A549 (cell line): ENCODE measurements around the gene CEBPZ. TPM values are rescaled to one million over a fixed set of nuclear protein-coding genes. Genes with fewer than 3 reads are reported as not detected.
A peak's percentile ranks its signal among the peaks of the same experiment; 100 is the strongest.

Experiments
- ATAC-seq, 2 experiments: fragments of 200-7000 bp in 1 of 2; fragments of >200 bp in 1 of 2; cut with Nextera tagmentation in 1 of 2; cut with Tn5 transposase in 1 of 2; 3 replicates each; pipeline versions ENCODE4 v1.8.0 to v1.9.1; 2018 to 2020; ENCODE audit warnings: mild to moderate bottlenecking in 1 of 2, moderate library complexity in 1 of 2
- CTCF ChIA-PET: fragments of 300-600 bp; sonication (Branson Sonifier 250); formaldehyde crosslinking; extraction: SDS; loops from one replicate; lab custom pipeline; 2021; ENCODE audit warnings: antibody characterized with exemption, inconsistent platforms; lab: Yijun Ruan, JAX
- POLR2A ChIA-PET: fragments of 350-600 bp; formaldehyde crosslinking; extraction: SDS; loops from one replicate; lab custom pipeline; 2021; ENCODE audit warnings: antibody characterized with exemption, inconsistent platforms; lab: Yijun Ruan, JAX
- DNase-seq, 2 experiments: peaks; one replicate each; pipeline versions ENCODE4 v3.0.0 to v3.0.0-alpha.2; 2011 to 2016; ENCODE audit warnings: low read depth in 1 of 2, low spot score in 1 of 2
- FAIRE-seq: peaks from 2 replicates; lab custom pipeline; 2011; peaks lifted over from hg19 to GRCh38; lab: Jason Lieb, UNC
- H3K27ac ChIP-seq, 2 experiments: fragments of >200 bp; sonication (Bioruptor Twin); formaldehyde crosslinking; 3 replicates each; pipeline ENCODE4 v1.5.1; 2016 to 2017
- H3K4me1 ChIP-seq: fragments of >200 bp; sonication (Bioruptor Twin); formaldehyde crosslinking; 3 replicates; pipeline ENCODE4 v1.6.1; 2016
- H3K4me2 ChIP-seq: fragments of >200 bp; sonication (Bioruptor Twin); formaldehyde crosslinking; 3 replicates; pipeline ENCODE4 v1.6.1; 2016
- H3K4me3 ChIP-seq: fragments of >200 bp; sonication (Bioruptor Twin); formaldehyde crosslinking; 3 replicates; pipeline ENCODE4 v1.5.1; 2016
- H3K9me3 ChIP-seq: fragments of >200 bp; sonication (Bioruptor Twin); formaldehyde crosslinking; 3 replicates; pipeline ENCODE4 v1.6.1; 2016
- BHLHE40 ChIP-seq: IDR thresholded peaks from 2 replicates; pipeline ENCODE4 v1.6.1; 2012; ENCODE audit warnings: low read depth, low read length, inconsistent platforms
- CHD4 ChIP-seq: fragments of 200-600 bp; sonication (generic); IDR thresholded peaks from 2 replicates; pipeline ENCODE4 v1.6.1; 2016; ENCODE audit warnings: antibody characterized with exemption, mild to moderate bottlenecking, borderline replicate concordance
- EHF ChIP-seq: fragments of 250-450 bp; sonication (Bioruptor Pico); IDR thresholded peaks from 2 replicates; pipeline ENCODE4 v1.5.0; 2020; ENCODE audit warnings: mild to moderate bottlenecking
- ELK1 ChIP-seq: fragments of 150-350 bp; IDR thresholded peaks from 2 replicates; pipeline ENCODE4 v1.6.1; 2014; ENCODE audit warnings: low read depth, mild to moderate bottlenecking, low read length
- HOXB13 ChIP-seq: fragments of 250-450 bp; sonication (Bioruptor Pico); IDR thresholded peaks from 2 replicates; pipeline ENCODE4 v1.5.0; 2020; ENCODE audit warnings: low read depth, mild to moderate bottlenecking, moderate library complexity
- HOXB5 ChIP-seq: fragments of 250-450 bp; sonication (Bioruptor Pico); IDR thresholded peaks from 2 replicates; pipeline ENCODE4 v1.5.0; 2020; ENCODE audit warnings: mild to moderate bottlenecking, moderate library complexity
- NR3C1 ChIP-seq: fragments of >200 bp; sonication (Bioruptor Twin); formaldehyde crosslinking; IDR thresholded peaks from 3 replicates; pipeline ENCODE4 v1.6.1; 2017
- RAD21 ChIP-seq, 2 experiments: fragments of >200 bp in 1 of 2; sonication (Bioruptor Twin) in 1 of 2; formaldehyde crosslinking in 1 of 2; IDR thresholded peaks in 1 of 2; conservative IDR thresholded peaks in 1 of 2; 2 replicates in 1 of 2; 3 replicates in 1 of 2; pipeline ENCODE4 v1.6.1; 2012 to 2018; ENCODE audit warnings: inconsistent platforms in 1 of 2
- RNF2 ChIP-seq: fragments of 200-600 bp; sonication (generic); IDR thresholded peaks from 2 replicates; pipeline ENCODE4 v1.6.1; 2016; ENCODE audit warnings: low read depth, mild to moderate bottlenecking, antibody characterized with exemption, moderate library complexity, borderline replicate concordance
- TFCP2L1 ChIP-seq: fragments of 250-450 bp; sonication (Bioruptor Pico); IDR thresholded peaks from 2 replicates; pipeline ENCODE4 v1.5.0; 2021; ENCODE audit warnings: mild to moderate bottlenecking
- TP53 ChIP-seq: fragments of 250-450 bp; sonication (Bioruptor Pico); IDR thresholded peaks from 2 replicates; pipeline ENCODE4 v1.5.0; 2021; ENCODE audit warnings: mild to moderate bottlenecking, moderate library complexity
- USF2 ChIP-seq: fragments of 450-650 bp; IDR thresholded peaks from 2 replicates; pipeline ENCODE4 v1.6.1; 2014; ENCODE audit warnings: antibody characterized with exemption
- ZSCAN20 ChIP-seq: fragments of 250-450 bp; sonication (Bioruptor Pico); IDR thresholded peaks from 2 replicates; pipeline ENCODE4 v1.8.0; 2022; ENCODE audit warnings: mild to moderate bottlenecking, moderate library complexity
- WGBS: methylation state at CpG from one replicate; pipeline ENCODE4 v1.1.6; 2017; ENCODE audit errors: missing lambda C conversion rate; 5-methylcytosine and 5-hydroxymethylcytosine counted together
- polyA plus RNA-seq, 4 experiments: library from polyadenylated mRNA; depleted of rRNA in 3 of 4; stranded (reverse); fragments of >200 nt; fragmentation: RNase III in 1 of 4; extraction: RNeasy Plus Mini Kit Qiagen cat#74134 plus additional on column Dnase treatment in 1 of 4; gene quantifications; 2 replicates in 3 of 4; 3 replicates in 1 of 4; pipeline ENCODE4 v1.2.3, GENCODE V29; 2011 to 2017

Gene CEBPZ
- polyA plus RNA-seq, 2 of the 4 experiments (the other 2 are of a cell fraction) = 70.9 to 71.5 TPM

- TF ChIP-seq RNF2 (no peak), TP53 (CRISPR knock-in tag) (no peak)
These were observed 50.8 kb downstream of the CEBPZ start (continued) for GRCh38 chr2:37180640-37181039.

GRCh38 chr2:37180006-37180639, 51.3 kb downstream of the CEBPZ start:
- Histone ChIP-seq H3K4me1 (0 out of 3 replicates have a peak, but pooled peaks cover 3% of the 10 kb centered on the region), H3K4me3 (no peak overlapping the region), H3K27ac (no peak overlapping the region), H3K9me3 (no peaks in the 10 kb centered on the region), H3K4me2 (no peak overlapping the region)
- WGBS = 58% methylated on average over 4 of the region's 4 CpGs
- TF ChIP-seq TFCP2L1 (CRISPR knock-in tag) (no peak), HOXB13 (CRISPR knock-in tag) (no peak), RAD21 (conservative IDR thresholded peaks at IDR 0.05 in 1 of 2, IDR thresholded peaks at IDR 0.05 in 1 of 2) (peak in 1 of 2 experiments; percentile 30; a peak in 1 of 5 replicates)
- FAIRE-seq (peak; percentile 23), ATAC-seq (peak in 1 of 2 experiments; percentile 23; a peak in 1 of 6 replicates), DNase-seq (no peak)
- ChIA-PET POLR2A (no interaction called here), CTCF (interaction anchor here (1.2 to 2.6 kb wide), 3 partner anchors 11 to 48 kb away, joined by 3 to 19 read pairs (median 11); no protein-coding TSS in a partner anchor)

DNA sequence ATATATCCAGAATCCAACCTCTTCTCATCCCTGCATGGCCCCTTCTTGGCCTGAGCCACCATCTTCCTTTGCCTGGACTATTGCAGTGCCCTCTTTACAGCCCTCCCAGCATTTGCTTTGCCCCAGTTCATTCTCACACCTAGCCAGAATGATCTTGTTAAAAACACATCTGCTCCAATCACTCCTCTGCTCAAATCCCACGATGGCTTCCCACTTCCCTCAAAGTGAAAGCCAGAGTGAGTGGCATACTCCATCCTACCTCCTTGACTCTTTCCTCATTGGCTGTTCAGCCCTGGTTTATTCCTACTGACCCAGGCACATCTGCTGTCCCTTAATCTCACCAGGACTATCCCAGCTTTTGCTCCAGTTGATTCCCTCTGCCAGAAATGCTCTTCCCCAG, 57.7 kb downstream of the CEBPZ start:
- 39% methylated on average over 1 of the region's 1 CpG for WGBS
- H3K27ac ChIP-seq = no peak overlapping the region
- no peak for TF ChIP-seq HOXB5 (CRISPR knock-in tag)
- TF ChIP-seq ZSCAN20 (CRISPR knock-in tag) = no peak
- TF ChIP-seq, all 56 proteins: peak for 0
- DNase-seq = no peak
- no peaks in the 10 kb centered on the region for H3K9me3 ChIP-seq
- H3K4me3 ChIP-seq = no peak overlapping the region
- peak in 1 of 2 experiments; percentile 21; a peak in 1 of 6 replicates for ATAC-seq
- ChIA-PET POLR2A (no interaction called here), CTCF (interaction anchor here (0.6 kb wide), 1 partner anchor 436 kb away, joined by 6 read pairs; no protein-coding TSS in a partner anchor)
- no peak for FAIRE-seq
- no peak overlapping the region for H3K4me2 ChIP-seq
- no peaks in the 10 kb centered on the region for H3K4me1 ChIP-seq

DNA sequence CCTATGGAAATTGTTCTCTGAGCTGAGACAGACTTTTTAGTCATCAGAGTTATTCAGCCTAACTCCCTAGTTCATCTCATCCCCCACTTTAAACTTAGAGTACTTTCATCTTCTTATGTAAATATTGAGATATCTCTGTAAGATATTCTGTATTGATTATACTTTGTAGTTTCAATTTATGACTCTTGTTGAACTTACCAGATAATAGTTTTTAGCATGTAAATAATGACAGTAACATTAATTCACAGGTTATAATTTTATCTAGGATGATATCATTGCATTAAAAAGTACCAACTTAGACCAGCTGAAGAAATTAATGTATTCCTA, 59.8 kb downstream of the CEBPZ start:
- POLR2A ChIA-PET = no interaction called here
- Histone ChIP-seq H3K4me2 (no peak overlapping the region), H3K9me3 (0 out of 3 replicates have a peak, but pooled peaks cover 4% of the 10 kb centered on the region), H3K4me1 (peaks cover 10% of the 10 kb centered on the region; the same call in 1 of the 3 replicates), H3K4me3 (no peak overlapping the region), H3K27ac (no peak overlapping the region)
- CTCF ChIA-PET = interaction anchor here (1.4 kb wide), 1 partner anchor 10 kb away, joined by 3 read pairs; no protein-coding TSS in a partner anchor
- FAIRE-seq (no peak), ATAC-seq (no peak), DNase-seq (no peak)
- TF ChIP-seq BHLHE40 = no peak
- TF ChIP-seq USF2 = no peak
- no peak for TF ChIP-seq TP53 (CRISPR knock-in tag)
- TF ChIP-seq CHD4 = no peak
- TF ChIP-seq NR3C1 = no peak
- TF ChIP-seq ELK1 = no peak
- TF ChIP-seq EHF (CRISPR knock-in tag) = no peak
